GM23338 (cell line): ENCODE measurements around the gene SP100.

Experiments
- CREB1 ChIP-seq: fragments of 250-450 bp; sonication (Bioruptor Pico); IDR thresholded peaks from 2 replicates; pipeline ENCODE4 v1.5.0; 2020; ENCODE audit warnings: low read depth, mild to moderate bottlenecking, moderate library complexity
- CTCF ChIP-seq, 2 experiments: fragments of 200-600 bp in 1 of 2; sonication (generic) in 1 of 2; conservative IDR thresholded peaks; 2 replicates each; pipeline versions ENCODE4 v1.5.1 to v1.6.1; 2016 to 2017; ENCODE audit warnings: antibody characterized with exemption in 2 of 2, low read depth in 2 of 2, mild to moderate bottlenecking in 2 of 2, moderate library complexity in 1 of 2
- ETS1 ChIP-seq: IDR thresholded peaks from 2 replicates; pipeline ENCODE4 v1.6.1; 2016; ENCODE audit warnings: antibody characterized with exemption
- EZH2 ChIP-seq: fragments of 200-600 bp; sonication (generic); IDR thresholded peaks from one replicate; pipeline ENCODE4 v1.8.0; 2017; ENCODE audit warnings: antibody characterized with exemption, mild to moderate bottlenecking, low read depth; ENCODE audit not compliant: unreplicated experiment
- EZH2phosphoT487 ChIP-seq: fragments of 200-600 bp; sonication (generic); IDR thresholded peaks from one replicate; pipeline ENCODE4 v1.8.1; 2018; ENCODE audit warnings: antibody characterized with exemption; ENCODE audit not compliant: unreplicated experiment
- JUNB ChIP-seq: IDR thresholded peaks from one replicate; pipeline ENCODE4 v1.6.1; 2016; ENCODE audit warnings: antibody characterized with exemption; ENCODE audit not compliant: unreplicated experiment
- NANOG ChIP-seq: IDR thresholded peaks from 2 replicates; pipeline ENCODE4 v1.6.1; 2016; ENCODE audit warnings: antibody characterized with exemption, borderline replicate concordance
- POLR2AphosphoS5 ChIP-seq: IDR thresholded peaks from 2 replicates; pipeline ENCODE4 v1.6.1; 2016; ENCODE audit warnings: antibody characterized with exemption, low read depth
- REST ChIP-seq: IDR thresholded peaks from one replicate; pipeline ENCODE4 v1.6.1; 2018; ENCODE audit warnings: antibody characterized with exemption; ENCODE audit not compliant: unreplicated experiment
- STAT1 ChIP-seq: IDR thresholded peaks from one replicate; pipeline ENCODE4 v1.6.1; 2016; ENCODE audit warnings: antibody characterized with exemption; ENCODE audit not compliant: unreplicated experiment
- ZNF114 ChIP-seq: fragments of 250-450 bp; sonication (Bioruptor Pico); IDR thresholded peaks from 2 replicates; pipeline ENCODE4 v1.5.0; 2020; ENCODE audit warnings: mild to moderate bottlenecking, moderate library complexity
- ZNF462 ChIP-seq: fragments of 250-450 bp; sonication (Bioruptor Pico); IDR thresholded peaks from 2 replicates; pipeline ENCODE4 v1.5.0; 2020; ENCODE audit warnings: mild to moderate bottlenecking, moderate library complexity

GRCh38 chr2:230403746-230404145 lies 12.3 kb upstream of the SP100 start:
- TF ChIP-seq CTCF (conservative IDR thresholded peaks at IDR 0.05; ENCODE audit: low read depth in 2 of 2) (no peak), EZH2 (no peak), EZH2phosphoT487 (no peak), ETS1 (no peak), NANOG (no peak), REST (no peak), POLR2AphosphoS5 (no peak), CREB1 (CRISPR knock-in tag) (no peak), JUNB (no peak), STAT1 (no peak), ZNF114 (CRISPR knock-in tag) (no peak), ZNF462 (CRISPR knock-in tag) (no peak)
